ENCODE measurements around the gene GUCY1B1.
A peak's percentile ranks its signal among the peaks of the same experiment; 100 is the strongest.

The GUCY1B1 gene

GRCh38 chr4:155758481-155759371 is at the start of gene GUCY1B1:
GUCY1B1 (plus strand) TSS chr4:155759021; CDS start chr4:155759141, 120 bp downstream.
- DNase-seq = peak; percentile 98

GRCh38 chr4:155709918-155710317 is 48.9 kb upstream of the GUCY1B1 start:
- DNase-seq = no peak

- DNase-seq = no peak
These were observed 47.3 kb upstream of the GUCY1B1 start for GRCh38 chr4:155711556-155711955.

- no peak for DNase-seq
These were observed 46.0 kb upstream of the GUCY1B1 start for GRCh38 chr4:155712846-155713245.

- DNase-seq = no peak
These were observed 44.9 kb upstream of the GUCY1B1 start for GRCh38 chr4:155713911-155714310.

GRCh38 chr4:155722336-155722735 is 36.5 kb upstream of the GUCY1B1 start:
- DNase-seq = no peak

GRCh38 chr4:155722816-155723499 is 35.9 kb upstream of the GUCY1B1 start:
- no peak for DNase-seq

GRCh38 chr4:155724731-155725130 is 34.1 kb upstream of the GUCY1B1 start:
- DNase-seq = no peak

GRCh38 chr4:155734065-155734464 is 24.8 kb upstream of the GUCY1B1 start:
- DNase-seq = no peak

GRCh38 chr4:155734951-155735350 is 23.9 kb upstream of the GUCY1B1 start:
- DNase-seq = no peak

- peak in 1 of 2 donors; percentile 13 for DNase-seq
These were observed 23.3 kb upstream of the GUCY1B1 start for GRCh38 chr4:155735496-155735895.

GRCh38 chr4:155738548-155738947 is 20.3 kb upstream of the GUCY1B1 start:
- no peak for DNase-seq

GRCh38 chr4:155741546-155741945 is 17.3 kb upstream of the GUCY1B1 start:
- DNase-seq = no peak

GRCh38 chr4:155742310-155743015 is 16.4 kb upstream of the GUCY1B1 start:
- DNase-seq = no peak

GRCh38 chr4:155745984-155746383 is 12.8 kb upstream of the GUCY1B1 start:
- DNase-seq = no peak

GRCh38 chr4:155748039-155748438 is 10.8 kb upstream of the GUCY1B1 start:
- no peak for DNase-seq

- DNase-seq = no peak
These were observed 9.8 kb upstream of the GUCY1B1 start for GRCh38 chr4:155749041-155749440.

- no peak for DNase-seq
These were observed 7.3 kb upstream of the GUCY1B1 start for GRCh38 chr4:155751569-155751968.

GRCh38 chr4:155757745-155758265 is 1.0 kb upstream of the GUCY1B1 start:
- DNase-seq = no peak

- DNase-seq = peak in 1 of 2 donors; percentile 36
These were observed 791 bp downstream of the GUCY1B1 start for GRCh38 chr4:155759372-155760252.

- no peak for DNase-seq
These were observed 2.2 kb downstream of the GUCY1B1 start for GRCh38 chr4:155761047-155761446.

- DNase-seq = no peak
These were observed 3.1 kb downstream of the GUCY1B1 start for GRCh38 chr4:155761916-155762315.

All from hippocampal formation (tissue), 2 donors.